MCF 10A (cell line): ENCODE measurements around the gene CYSTM1. TPM values are rescaled to one million over a fixed set of nuclear protein-coding genes. Genes with fewer than 3 reads are reported as not detected.

Experiments used
- BruUV-seq: library from RNA; stranded (reverse); fragments of 400-500 nt; replicated peaks from 2 replicates; lab custom pipeline; 2021; lab: Mats Ljungman, UMichigan
- CTCF ChIA-PET: fragments of 300-600 bp; sonication (Branson Sonifier 250); formaldehyde crosslinking; extraction: SDS; loops from one replicate; lab custom pipeline; 2021; ENCODE audit warnings: antibody characterized with exemption, inconsistent platforms; lab: Yijun Ruan, JAX
- POLR2A ChIA-PET: fragments of 300-600, 350-650 bp; sonication (Branson Sonifier 250); formaldehyde crosslinking; extraction: SDS; loops from one replicate; lab custom pipeline; 2020; ENCODE audit warnings: antibody characterized with exemption, inconsistent platforms; lab: Yijun Ruan, JAX
- DNase-seq: peaks from one replicate; pipeline ENCODE4 v3.0.0-alpha.2; 2018; ENCODE audit not compliant: unreplicated experiment
- H3K27ac Mint-ChIP-seq: one replicate; pipeline ENCODE4 v1.8.0; 2022; ENCODE audit warnings: mild to moderate bottlenecking, low read depth, mixed read lengths; ENCODE audit not compliant: unreplicated experiment
- H3K27me3 Mint-ChIP-seq: one replicate; pipeline ENCODE4 v1.8.0; 2022; ENCODE audit warnings: mixed read lengths; ENCODE audit not compliant: insufficient read depth, unreplicated experiment
- H3K36me3 Mint-ChIP-seq: one replicate; pipeline ENCODE4 v1.8.0; 2022; ENCODE audit warnings: mild to moderate bottlenecking, moderate library complexity, mixed read lengths; ENCODE audit not compliant: insufficient read depth, unreplicated experiment
- H3K4me1 Mint-ChIP-seq: one replicate; pipeline ENCODE4 v1.8.0; 2022; ENCODE audit warnings: mixed read lengths; ENCODE audit not compliant: insufficient read depth, unreplicated experiment
- H3K4me3 Mint-ChIP-seq: one replicate; pipeline ENCODE4 v1.8.0; 2022; ENCODE audit warnings: mild to moderate bottlenecking, moderate library complexity, mixed read lengths; ENCODE audit not compliant: unreplicated experiment
- H3K9me3 Mint-ChIP-seq: one replicate; pipeline ENCODE4 v1.8.0; 2022; ENCODE audit warnings: mixed read lengths; ENCODE audit not compliant: unreplicated experiment
- CTCF ChIP-seq: fragments of 200-600 bp; IDR thresholded peaks from one replicate; pipeline ENCODE4 v1.8.0; 2022; ENCODE audit warnings: antibody characterized with exemption, mild to moderate bottlenecking; ENCODE audit not compliant: unreplicated experiment
- intact Hi-C: fragments of 100-400 bp; cut with micrococcal nuclease; formaldehyde crosslinking; loops from 2 replicates; pipeline ENCODE4 v1.14.1; 2022
- total RNA-seq: library from RNA; stranded (reverse); gene quantifications from 2 replicates; pipeline ENCODE4 v1.2.3, GENCODE V29; 2022

CYSTM1 gene
- total RNA-seq, 1 experiment from 2014 or later: 59.4 TPM

DNA sequence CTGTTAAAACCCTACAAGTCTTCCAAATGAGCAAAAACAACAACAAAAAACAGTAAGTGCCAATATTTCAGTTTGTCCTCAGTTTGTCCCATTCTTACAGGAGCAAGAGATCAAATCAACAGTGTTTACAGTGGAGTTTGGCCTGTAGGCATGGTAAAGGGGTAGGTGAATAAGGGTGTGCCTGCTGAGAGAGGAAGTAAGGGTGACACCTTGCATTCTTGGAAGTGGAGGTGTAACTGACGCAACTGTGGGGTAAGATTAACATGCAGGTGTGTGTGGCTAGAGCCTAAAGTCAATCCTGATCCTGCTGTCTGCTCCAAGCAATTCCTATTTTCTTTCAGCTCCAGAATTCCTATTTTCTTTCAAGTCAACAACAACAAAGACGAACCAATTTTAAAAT lies 84.5 kb downstream of the CYSTM1 start:
- H3K27me3 Mint-ChIP-seq: no peaks in the 10 kb centered on the region
- H3K4me1 Mint-ChIP-seq: peaks cover 43% of the 10 kb centered on the region
- ChIA-PET POLR2A (interaction anchor here (0.5 to 9.3 kb wide), 14 partner anchors 13 to 143 kb away, joined by 3 to 136 read pairs (median 5); partner anchors contain the start of genes HBEGF and PFDN1), CTCF (interaction anchor here (1.0 to 42.5 kb wide), 7 partner anchors 16 to 113 kb away, joined by 3 to 1450 read pairs (median 4); partner anchors contain the start of gene HBEGF)
- peaks cover 21% of the 10 kb centered on the region for H3K36me3 Mint-ChIP-seq
- peak; percentile 93 for DNase-seq
- no peak overlapping the region for H3K4me3 Mint-ChIP-seq
- TF ChIP-seq CTCF: no peak
- intact Hi-C loops: loop anchor here (2.0 kb wide), 1 partner anchor 43 kb away; the partner anchor contains the start of gene PFDN1
- H3K9me3 Mint-ChIP-seq: no peaks in the 10 kb centered on the region
- BruUV-seq: no TSS peak
- peak overlapping the region; percentile 93 for H3K27ac Mint-ChIP-seq

DNA sequence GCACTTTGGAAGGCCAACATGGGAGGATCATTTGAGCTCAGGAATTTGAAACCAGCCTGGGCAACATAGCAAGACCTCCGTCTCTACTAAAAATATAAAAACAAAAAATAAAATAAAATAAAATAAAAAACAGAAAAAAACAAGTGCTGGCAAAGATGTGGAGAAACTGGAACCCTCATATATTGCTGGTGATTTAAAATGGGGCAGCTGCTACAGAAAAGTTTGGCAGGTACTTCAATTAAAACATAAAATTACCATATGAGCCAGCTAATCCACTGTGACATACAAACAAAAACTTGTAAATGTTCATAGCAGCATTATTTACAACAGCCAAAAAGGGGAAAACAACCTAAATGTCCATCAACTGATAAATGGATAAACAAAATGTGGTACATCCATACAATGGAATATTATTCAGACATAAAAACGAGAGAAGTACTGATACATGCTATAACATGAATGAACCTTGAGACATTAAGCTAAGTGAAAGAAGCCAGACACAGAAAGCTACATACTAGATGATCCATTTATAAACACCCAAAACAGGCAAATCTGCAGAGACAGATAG lies 85.2 kb downstream of the CYSTM1 start:
- Mint-ChIP-seq H3K4me3 (no peak overlapping the region), H3K4me1 (peaks cover 43% of the 10 kb centered on the region), H3K9me3 (no peaks in the 10 kb centered on the region), H3K27ac (peak overlapping the region; percentile 93), H3K36me3 (peaks cover 21% of the 10 kb centered on the region), H3K27me3 (no peaks in the 10 kb centered on the region)
- ChIA-PET CTCF (interaction anchor here (0.9 to 42.5 kb wide), 14 partner anchors 11 to 460 kb away, joined by 3 to 1450 read pairs (median 7); partner anchors contain the start of gene HBEGF), POLR2A (interaction anchor here (0.5 to 9.3 kb wide), 20 partner anchors 9 to 153 kb away, joined by 3 to 136 read pairs (median 4); partner anchors contain the start of genes HBEGF and PFDN1)
- no peak for TF ChIP-seq CTCF
- TSS peak; percentile 94 for BruUV-seq
- no peak for DNase-seq
- intact Hi-C loops: no loop called here

GRCh38 chr5:140261403-140262171 lies 86.6 kb downstream of the CYSTM1 start:
- BruUV-seq: TSS peak; percentile 20
- peak; percentile 95 for DNase-seq
- Mint-ChIP-seq H3K36me3 (peaks cover 21% of the 10 kb centered on the region), H3K27ac (peak overlapping the region; percentile 85), H3K9me3 (no peaks in the 10 kb centered on the region), H3K4me3 (no peak overlapping the region), H3K4me1 (peaks cover 53% of the 10 kb centered on the region), H3K27me3 (no peaks in the 10 kb centered on the region)
- ChIA-PET POLR2A (interaction anchor here (0.6 to 9.3 kb wide), 21 partner anchors 10 to 968 kb away, joined by 3 to 136 read pairs (median 6); partner anchors contain the start of genes CYSTM1, HBEGF, IK and MATR3), CTCF (interaction anchor here (0.6 to 42.5 kb wide), 15 partner anchors 10 to 1797 kb away, joined by 3 to 1450 read pairs (median 7); partner anchors contain the start of gene HBEGF)
- intact Hi-C loops: loop anchor here (1.0 kb wide), 1 partner anchor 85 kb away; the partner anchor contains the start of gene HBEGF
- no peak for TF ChIP-seq CTCF

DNA sequence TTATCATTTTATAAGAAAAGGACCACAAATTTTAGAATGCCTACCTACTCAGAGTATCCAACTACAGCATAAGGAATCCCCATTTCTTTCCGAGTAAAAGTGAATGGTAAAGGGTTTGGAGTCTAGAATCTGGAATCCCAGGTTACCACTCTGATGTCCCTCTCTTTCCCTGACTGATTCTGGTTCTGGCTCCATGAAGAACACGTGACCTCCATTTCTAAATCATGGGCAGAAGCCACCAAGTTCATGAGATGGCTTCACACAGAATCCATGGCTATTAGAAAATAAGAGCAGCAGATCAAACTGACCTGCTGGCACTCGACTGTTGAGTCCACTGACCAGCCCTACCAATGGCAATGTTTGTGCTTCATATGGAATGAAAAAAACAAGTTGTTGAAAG lies 87.2 kb downstream of the CYSTM1 start:
- no peak for DNase-seq
- Mint-ChIP-seq H3K36me3 (peaks cover 21% of the 10 kb centered on the region), H3K9me3 (no peaks in the 10 kb centered on the region), H3K4me1 (peaks cover 52% of the 10 kb centered on the region), H3K27ac (peak overlapping the region; percentile 85), H3K4me3 (no peak overlapping the region), H3K27me3 (no peaks in the 10 kb centered on the region)
- no TSS peak for BruUV-seq
- no peak for TF ChIP-seq CTCF
- intact Hi-C loops: no loop called here
- POLR2A ChIA-PET: interaction anchor here (0.5 to 9.3 kb wide), 18 partner anchors 10 to 385 kb away, joined by 3 to 136 read pairs (median 8); partner anchors contain the start of genes CYSTM1, HBEGF, IK and NDUFA2
- CTCF ChIA-PET: interaction anchor here (0.8 to 42.5 kb wide), 12 partner anchors 9 to 96 kb away, joined by 5 to 1450 read pairs (median 8); partner anchors contain the start of gene HBEGF
